Activated T-helper 17 cell treated with anti-CD3 and anti-CD28 coated beads, Interleukin-2, amount 50 U/mL, for 72 hours (primary cell): ENCODE measurements around the gene ZNF287. TPM values are rescaled to one million over a fixed set of nuclear protein-coding genes. Genes with fewer than 3 reads are reported as not detected.
"Not testable (repeated sequence)": the region's sequence is repeated elsewhere in the genome, so short reads cannot be mapped to it uniquely, and the experiment has no call there.

Source experiments
- ATAC-seq: fragments of 150-1000 bp; cut with Tn5 transposase; replicated peaks from 2 replicates; pipeline ENCODE4 v1.10.0; 2021; ENCODE audit warnings: mild to moderate bottlenecking, moderate library complexity
- H3K27ac Mint-ChIP-seq: one replicate; pipeline ENCODE4 v1.8.0; 2022; ENCODE audit warnings: mixed read lengths
- H3K27me3 Mint-ChIP-seq: one replicate; pipeline ENCODE4 v1.8.0; 2022; ENCODE audit warnings: mixed read lengths
- H3K36me3 Mint-ChIP-seq: one replicate; pipeline ENCODE4 v1.8.0; 2022; ENCODE audit warnings: low read depth, mild to moderate bottlenecking, mixed read lengths
- H3K4me1 Mint-ChIP-seq: one replicate; pipeline ENCODE4 v1.8.0; 2022; ENCODE audit warnings: mixed read lengths
- H3K4me3 Mint-ChIP-seq: one replicate; pipeline ENCODE4 v1.8.0; 2022; ENCODE audit warnings: mild to moderate bottlenecking, mixed read lengths
- H3K9me3 Mint-ChIP-seq: one replicate; pipeline ENCODE4 v1.8.0; 2022; ENCODE audit warnings: mixed read lengths
- total RNA-seq, 2 donors: library from RNA; stranded (reverse); gene quantifications; one replicate each; pipeline ENCODE4 v1.2.3, GENCODE V29; 2022

ZNF287 gene
- total RNA-seq, 2 donors from 2014 or later: 3.3 to 6.3 TPM

DNA sequence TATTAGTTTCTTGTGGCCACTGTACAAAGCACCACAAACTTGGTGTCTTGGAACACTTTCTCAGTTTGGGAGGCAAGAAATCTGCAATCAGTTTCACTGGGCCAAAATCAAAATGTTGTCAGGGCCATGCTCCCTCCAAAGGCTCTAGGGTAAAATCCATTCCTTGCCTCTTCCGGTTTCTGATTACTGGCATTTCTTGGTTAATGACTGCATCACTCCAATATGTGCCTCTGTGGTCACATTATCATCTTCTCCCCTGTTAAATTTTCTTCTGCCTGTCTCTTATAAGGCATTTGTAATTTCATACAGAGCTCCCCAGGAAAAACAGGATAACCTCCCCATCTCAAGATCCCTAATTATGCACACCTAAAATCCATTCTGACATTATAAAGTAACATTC lies 34.8 kb downstream of the ZNF287 start:
- no peak overlapping the region for H3K4me3 Mint-ChIP-seq
- no peaks in the 10 kb centered on the region for H3K4me1 Mint-ChIP-seq
- H3K36me3 Mint-ChIP-seq: peaks cover 7% of the 10 kb centered on the region
- ATAC-seq: no peak
- H3K9me3 Mint-ChIP-seq: no peaks in the 10 kb centered on the region
- H3K27ac Mint-ChIP-seq: no peak overlapping the region
- H3K27me3 Mint-ChIP-seq: peaks cover 6% of the 10 kb centered on the region

DNA sequence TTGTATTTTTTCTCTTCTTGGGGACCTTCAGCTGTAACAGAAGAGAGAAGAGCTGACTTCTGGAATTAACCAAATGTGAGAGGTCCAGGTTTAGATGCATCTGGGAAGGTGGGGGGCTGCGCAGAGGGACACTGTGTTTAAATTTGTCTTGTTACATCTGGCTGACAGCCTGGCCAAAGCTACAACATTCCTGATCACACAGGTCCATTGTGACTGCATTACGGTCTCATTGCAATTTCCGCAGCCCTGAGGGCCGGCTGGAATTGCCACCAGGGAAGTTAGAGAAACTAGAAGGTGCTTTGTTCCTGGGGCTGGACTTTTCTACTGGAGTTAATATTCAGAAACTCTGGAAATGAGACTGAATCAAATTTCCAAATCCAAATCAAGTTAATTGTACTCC lies 39.1 kb downstream of the ZNF287 start:
- Mint-ChIP-seq H3K36me3 (no peaks in the 10 kb centered on the region), H3K9me3 (no peaks in the 10 kb centered on the region), H3K27ac (no peak overlapping the region), H3K27me3 (peaks cover 22% of the 10 kb centered on the region), H3K4me1 (no peaks in the 10 kb centered on the region), H3K4me3 (no peak overlapping the region)
- ATAC-seq: no peak

DNA sequence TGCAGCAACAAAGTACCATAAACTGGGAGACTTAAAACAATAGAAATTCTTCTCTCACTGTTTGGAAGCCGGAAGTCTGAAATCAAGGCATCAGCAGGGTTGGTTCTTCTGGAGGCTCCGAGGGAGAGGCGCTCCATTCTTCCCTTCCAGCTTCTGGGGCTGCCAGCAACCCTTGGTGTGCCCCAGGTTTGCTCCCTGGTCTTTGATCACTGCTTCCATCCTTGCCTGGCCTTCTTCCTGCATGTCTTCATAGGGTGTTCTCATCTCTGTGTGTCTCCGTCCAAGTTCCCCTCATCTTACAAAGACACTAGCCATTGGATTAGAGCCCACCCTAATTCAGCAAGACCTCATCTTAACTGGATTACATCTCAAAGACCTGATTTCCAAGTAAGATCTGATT lies 41.7 kb downstream of the ZNF287 start:
- Mint-ChIP-seq H3K9me3 (no peaks in the 10 kb centered on the region), H3K4me1 (no peaks in the 10 kb centered on the region), H3K36me3 (no peaks in the 10 kb centered on the region), H3K27ac (no peak overlapping the region), H3K27me3 (peaks cover 22% of the 10 kb centered on the region), H3K4me3 (no peak overlapping the region)
- ATAC-seq: no peak

DNA sequence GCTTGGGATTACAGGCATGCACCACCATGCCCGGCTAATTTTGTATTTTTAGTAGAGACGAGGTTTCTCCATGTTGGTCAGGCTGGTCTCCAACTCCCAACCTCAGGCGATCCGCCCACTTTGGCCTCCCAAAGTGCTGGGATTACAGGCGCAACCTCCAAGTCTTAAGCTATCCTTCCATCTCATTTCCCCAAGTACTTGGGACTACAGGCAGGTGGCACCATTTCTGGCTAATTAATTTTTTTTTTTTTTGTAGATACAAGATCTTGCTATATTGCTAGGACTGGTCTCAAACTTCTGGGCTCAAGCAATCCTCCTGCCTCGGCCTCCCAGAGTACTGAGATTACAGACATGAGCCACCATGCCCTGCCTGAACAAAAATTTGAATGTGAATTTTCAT lies 43.4 kb downstream of the ZNF287 start:
- peaks cover 20% of the 10 kb centered on the region for H3K27me3 Mint-ChIP-seq
- H3K27ac Mint-ChIP-seq, H3K4me1 Mint-ChIP-seq, H3K4me3 Mint-ChIP-seq, H3K36me3 Mint-ChIP-seq, H3K9me3 Mint-ChIP-seq, ATAC-seq: not testable (repeated sequence)

DNA sequence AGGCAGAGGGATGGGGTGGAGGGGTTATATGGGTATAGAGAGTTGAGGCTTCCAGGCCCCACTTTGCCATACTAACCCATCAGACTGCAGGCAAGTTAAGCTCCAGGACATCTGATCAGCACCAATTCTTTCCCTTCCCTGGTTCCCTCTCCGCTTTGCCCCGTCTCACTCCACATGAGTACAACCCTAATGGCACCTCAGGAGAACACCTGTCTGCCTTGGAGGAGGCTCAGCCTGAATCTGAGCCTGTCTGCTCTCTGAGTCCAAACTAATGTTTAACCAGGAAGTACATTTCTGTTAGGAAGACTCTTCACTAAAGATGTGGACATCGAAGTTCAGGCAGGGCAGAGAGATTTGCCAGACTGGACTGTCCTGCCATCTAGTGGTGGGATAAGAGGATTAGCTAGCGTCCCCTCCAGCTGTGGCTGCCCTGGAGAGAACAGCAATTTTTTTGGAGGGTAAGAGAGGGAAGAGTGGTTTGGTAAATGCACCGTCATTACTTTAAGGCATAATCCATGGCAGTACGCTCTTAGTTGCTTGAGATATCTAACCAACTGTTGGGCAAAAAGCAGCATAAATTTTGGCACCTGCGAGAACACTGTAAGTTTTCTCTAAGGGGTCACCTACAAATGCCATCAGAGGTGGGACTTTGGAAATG lies 47.8 kb downstream of the ZNF287 start:
- peaks cover 25% of the 10 kb centered on the region for H3K27me3 Mint-ChIP-seq
- H3K9me3 Mint-ChIP-seq: no peaks in the 10 kb centered on the region
- H3K27ac Mint-ChIP-seq: no peak overlapping the region
- ATAC-seq: peak; percentile 92
- H3K4me1 Mint-ChIP-seq: no peaks in the 10 kb centered on the region
- no peak overlapping the region for H3K4me3 Mint-ChIP-seq
- H3K36me3 Mint-ChIP-seq: no peaks in the 10 kb centered on the region

DNA sequence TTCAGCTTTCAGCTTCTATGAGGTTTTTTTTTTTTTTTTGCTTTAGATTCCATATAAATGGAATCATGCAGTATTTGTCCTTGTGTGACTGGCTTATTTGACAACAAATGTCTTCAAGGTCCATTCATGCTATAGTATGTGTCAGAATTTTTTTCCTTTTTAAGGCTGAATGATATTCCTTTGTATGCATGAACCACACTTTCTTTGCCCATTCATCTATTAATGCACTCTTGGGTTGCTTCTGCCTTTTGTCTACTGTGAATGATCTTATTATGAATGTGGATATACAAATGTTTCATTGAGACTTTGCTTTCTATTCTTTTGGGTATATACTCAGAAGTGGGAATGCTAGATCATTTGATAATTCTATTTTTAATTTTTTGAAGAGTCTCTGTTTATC lies 50.0 kb downstream of the ZNF287 start:
- H3K4me3 Mint-ChIP-seq: no peak overlapping the region
- H3K27ac Mint-ChIP-seq: no peak overlapping the region
- no peaks in the 10 kb centered on the region for H3K4me1 Mint-ChIP-seq
- no peaks in the 10 kb centered on the region for H3K36me3 Mint-ChIP-seq
- no peaks in the 10 kb centered on the region for H3K9me3 Mint-ChIP-seq
- peaks cover 23% of the 10 kb centered on the region for H3K27me3 Mint-ChIP-seq
- no peak for ATAC-seq

DNA sequence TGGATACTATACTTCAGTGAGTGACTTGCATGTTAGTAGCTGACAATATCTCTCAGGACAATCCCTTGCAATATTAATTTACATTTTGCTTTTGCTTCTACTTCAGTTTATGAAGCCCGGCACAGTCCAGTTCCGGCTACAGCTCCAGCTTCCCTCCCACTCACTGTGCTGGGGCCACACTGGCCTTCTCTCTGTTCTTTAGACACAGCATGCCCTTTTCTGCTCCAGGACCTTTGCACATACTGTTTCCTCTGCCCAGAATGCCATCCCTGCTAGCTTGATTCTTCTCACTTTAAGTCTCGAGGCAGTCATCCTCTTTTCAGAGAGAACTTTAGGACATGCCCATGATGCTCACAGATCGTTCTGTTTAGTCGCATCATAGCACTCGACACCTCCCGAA lies 51.5 kb downstream of the ZNF287 start:
- no peak for ATAC-seq
- peaks cover 23% of the 10 kb centered on the region for H3K27me3 Mint-ChIP-seq
- no peaks in the 10 kb centered on the region for H3K4me1 Mint-ChIP-seq
- H3K36me3 Mint-ChIP-seq: no peaks in the 10 kb centered on the region
- H3K4me3 Mint-ChIP-seq: no peak overlapping the region
- H3K9me3 Mint-ChIP-seq: no peaks in the 10 kb centered on the region
- no peak overlapping the region for H3K27ac Mint-ChIP-seq

DNA sequence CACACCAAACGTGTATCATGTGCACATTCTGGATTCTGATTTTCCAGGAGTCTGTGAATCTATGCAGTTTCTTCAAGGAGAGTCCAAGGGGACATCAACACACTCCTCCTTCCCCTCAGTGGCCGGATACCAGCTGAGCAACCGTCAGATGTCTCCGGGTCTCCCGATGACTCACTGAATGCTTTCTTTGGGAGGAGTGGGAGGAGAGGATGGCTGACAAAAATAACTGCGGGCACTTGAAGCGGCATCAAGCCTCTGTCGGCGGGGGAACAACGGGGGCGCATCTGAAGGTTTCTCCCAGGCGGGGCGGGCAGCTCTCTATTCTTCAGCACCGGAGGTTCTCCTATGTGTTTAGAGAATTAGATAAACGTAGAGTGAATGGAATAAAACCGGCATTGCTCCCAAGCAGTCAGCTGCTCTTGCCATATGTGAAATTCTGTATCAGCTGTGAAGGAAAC lies 52.4 kb downstream of the ZNF287 start:
- Mint-ChIP-seq H3K4me3 (no peak overlapping the region), H3K9me3 (no peaks in the 10 kb centered on the region), H3K27me3 (peaks cover 23% of the 10 kb centered on the region), H3K27ac (no peak overlapping the region), H3K36me3 (no peaks in the 10 kb centered on the region), H3K4me1 (no peaks in the 10 kb centered on the region)
- no peak for ATAC-seq

DNA sequence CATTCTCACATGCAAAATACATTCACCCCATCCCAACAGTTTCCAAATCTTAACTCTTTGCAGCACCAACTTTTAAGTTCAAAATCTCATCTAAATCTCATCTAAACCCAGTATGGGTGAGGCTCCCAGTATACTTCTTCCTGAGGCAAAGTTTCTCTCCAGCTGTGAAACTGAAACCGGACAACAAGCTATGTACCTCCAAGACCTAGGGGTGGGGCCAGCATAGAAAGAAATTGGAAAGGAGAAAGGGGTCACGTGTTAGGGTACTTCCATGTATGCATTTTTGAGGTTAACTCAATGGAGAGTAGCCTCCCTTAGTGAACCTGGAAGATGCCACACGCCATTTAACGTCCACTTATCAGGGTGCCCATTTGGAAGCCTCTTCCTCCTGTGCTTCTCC lies 53.1 kb downstream of the ZNF287 start:
- no peaks in the 10 kb centered on the region for H3K4me1 Mint-ChIP-seq
- ATAC-seq: no peak
- peaks cover 18% of the 10 kb centered on the region for H3K27me3 Mint-ChIP-seq
- H3K36me3 Mint-ChIP-seq: no peaks in the 10 kb centered on the region
- H3K27ac Mint-ChIP-seq: no peak overlapping the region
- H3K4me3 Mint-ChIP-seq: no peak overlapping the region
- no peaks in the 10 kb centered on the region for H3K9me3 Mint-ChIP-seq

DNA sequence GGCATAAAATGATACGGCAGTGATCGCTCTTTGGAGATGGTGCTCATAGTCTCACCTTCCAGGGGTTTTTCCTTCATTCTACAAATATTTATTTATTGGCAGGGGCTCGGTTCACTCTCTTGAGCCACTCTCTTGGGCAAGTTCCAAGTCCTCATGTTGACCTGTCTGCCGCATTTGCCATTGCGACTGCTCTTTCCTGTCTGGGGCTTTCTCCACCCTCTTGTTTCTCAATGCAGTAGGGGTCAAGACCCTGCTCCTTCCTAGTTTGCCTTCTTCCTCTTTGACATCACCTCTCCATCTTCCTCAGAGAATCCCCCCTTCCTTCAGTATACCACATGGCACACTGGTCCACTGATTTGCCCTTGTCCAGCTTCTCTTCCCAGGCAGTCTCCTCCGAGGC lies 55.1 kb downstream of the ZNF287 start:
- no peak for ATAC-seq
- no peaks in the 10 kb centered on the region for H3K36me3 Mint-ChIP-seq

DNA sequence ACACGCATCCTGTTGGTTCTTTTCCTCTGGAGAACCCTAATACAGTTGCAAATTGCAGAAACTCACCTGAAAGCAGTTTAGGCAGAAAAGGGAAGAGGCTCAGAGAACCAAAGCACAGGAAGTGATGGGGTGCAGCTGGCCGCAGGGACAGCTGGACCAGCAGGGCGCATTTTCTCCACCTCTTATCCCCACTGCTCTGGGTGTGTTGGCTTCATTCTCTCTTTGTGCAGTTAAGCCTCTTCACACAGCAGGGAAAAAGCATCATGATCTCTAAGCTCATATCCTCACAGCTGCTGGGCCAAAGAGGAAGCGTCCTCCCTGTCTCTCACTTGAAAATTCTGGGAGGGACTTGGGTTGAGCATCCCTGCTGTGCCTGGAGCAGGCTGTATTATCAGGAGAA lies 57.0 kb downstream of the ZNF287 start:
- H3K27me3 Mint-ChIP-seq: peaks cover 7% of the 10 kb centered on the region
- no peak overlapping the region for H3K27ac Mint-ChIP-seq
- no peaks in the 10 kb centered on the region for H3K4me1 Mint-ChIP-seq
- ATAC-seq: no peak
- H3K9me3 Mint-ChIP-seq: no peaks in the 10 kb centered on the region
- H3K4me3 Mint-ChIP-seq: no peak overlapping the region
- no peaks in the 10 kb centered on the region for H3K36me3 Mint-ChIP-seq

More for the DNA sequence above, 55.1 kb downstream of the ZNF287 start:
- no peaks in the 10 kb centered on the region for H3K4me1 Mint-ChIP-seq
- no peaks in the 10 kb centered on the region for H3K9me3 Mint-ChIP-seq
- no peak overlapping the region for H3K27ac Mint-ChIP-seq
- H3K27me3 Mint-ChIP-seq: peaks cover 17% of the 10 kb centered on the region
- H3K4me3 Mint-ChIP-seq: no peak overlapping the region

DNA sequence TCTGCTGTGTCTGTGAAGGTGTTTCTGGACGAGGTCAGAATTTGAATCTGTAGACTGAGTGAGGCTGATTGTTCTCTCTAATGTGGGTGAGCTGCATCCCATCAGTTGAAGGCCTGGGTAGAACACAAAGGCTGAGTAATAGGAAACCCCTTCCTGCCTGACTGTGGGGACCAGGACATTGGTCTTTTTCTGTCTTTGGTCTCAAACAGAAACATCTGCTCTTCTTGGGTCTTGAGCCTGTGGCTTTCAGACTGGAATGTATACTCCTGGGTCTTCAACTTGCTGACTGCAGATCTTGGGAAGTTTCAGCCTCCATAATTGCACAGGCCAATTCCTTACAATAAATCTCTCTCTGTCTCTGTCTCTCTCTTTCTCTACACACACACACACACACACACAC lies 57.4 kb downstream of the ZNF287 start:
- no peak for ATAC-seq
- no peak overlapping the region for H3K4me3 Mint-ChIP-seq
- H3K36me3 Mint-ChIP-seq: no peaks in the 10 kb centered on the region
- no peaks in the 10 kb centered on the region for H3K4me1 Mint-ChIP-seq
- H3K9me3 Mint-ChIP-seq: no peaks in the 10 kb centered on the region
- peaks cover 6% of the 10 kb centered on the region for H3K27me3 Mint-ChIP-seq
- no peak overlapping the region for H3K27ac Mint-ChIP-seq

DNA sequence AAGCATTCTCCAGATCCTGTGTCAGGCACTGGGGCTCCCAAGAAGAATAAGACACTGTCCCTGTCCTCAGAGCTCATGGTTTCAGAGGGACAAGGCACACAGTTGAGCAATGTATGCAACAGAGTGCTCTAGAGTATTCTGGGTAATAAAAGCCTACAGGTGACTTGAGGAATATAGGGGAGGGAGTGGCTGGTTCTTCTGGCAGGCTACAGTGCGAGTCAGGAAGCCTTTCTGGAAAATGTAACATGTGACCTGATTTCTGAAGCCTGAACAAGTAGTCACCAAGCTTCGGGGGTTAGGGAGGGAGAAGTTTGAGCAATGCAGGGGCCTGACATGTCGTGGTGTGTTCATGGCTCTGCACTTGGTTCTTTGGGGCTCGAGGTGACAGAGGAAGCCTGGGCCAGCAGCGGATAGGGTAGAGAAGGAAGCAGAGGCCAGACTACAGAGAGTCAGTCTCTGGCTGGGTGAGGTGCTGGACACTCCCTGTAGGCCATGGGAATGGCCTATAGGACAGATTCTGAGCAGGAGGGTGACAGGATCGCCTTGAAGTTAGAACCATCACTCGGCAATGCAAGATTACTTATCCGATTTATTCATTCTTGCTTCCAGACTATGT lies 61.0 kb downstream of the ZNF287 start:
- Mint-ChIP-seq H3K4me3 (no peak overlapping the region), H3K27ac (no peak overlapping the region), H3K4me1 (no peaks in the 10 kb centered on the region), H3K27me3 (no peaks in the 10 kb centered on the region), H3K36me3 (no peaks in the 10 kb centered on the region), H3K9me3 (no peaks in the 10 kb centered on the region)
- ATAC-seq: no peak

DNA sequence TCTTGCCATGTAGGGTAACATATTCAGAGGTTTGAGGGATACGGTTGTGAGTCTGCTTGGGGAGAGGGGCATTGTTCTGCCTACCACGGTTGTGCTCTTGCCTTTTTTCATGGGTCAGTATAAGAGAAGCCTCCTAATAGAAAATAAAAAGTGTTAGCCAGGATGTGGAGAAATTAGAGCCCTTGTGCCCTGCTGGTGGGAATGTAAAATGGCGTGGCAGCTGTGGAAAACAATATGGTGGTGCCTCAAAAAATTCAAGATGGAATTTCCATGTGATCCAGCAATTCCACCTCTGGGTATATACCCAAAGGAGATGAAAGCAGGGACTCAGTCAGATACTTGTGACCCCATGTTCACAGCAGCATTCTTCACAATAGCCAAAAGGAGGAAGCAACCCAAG lies 62.8 kb downstream of the ZNF287 start:
- Mint-ChIP-seq H3K4me3 (no peak overlapping the region), H3K36me3 (no peaks in the 10 kb centered on the region), H3K27ac (no peak overlapping the region), H3K9me3 (no peaks in the 10 kb centered on the region), H3K4me1 (no peaks in the 10 kb centered on the region), H3K27me3 (no peaks in the 10 kb centered on the region)
- ATAC-seq: no peak

DNA sequence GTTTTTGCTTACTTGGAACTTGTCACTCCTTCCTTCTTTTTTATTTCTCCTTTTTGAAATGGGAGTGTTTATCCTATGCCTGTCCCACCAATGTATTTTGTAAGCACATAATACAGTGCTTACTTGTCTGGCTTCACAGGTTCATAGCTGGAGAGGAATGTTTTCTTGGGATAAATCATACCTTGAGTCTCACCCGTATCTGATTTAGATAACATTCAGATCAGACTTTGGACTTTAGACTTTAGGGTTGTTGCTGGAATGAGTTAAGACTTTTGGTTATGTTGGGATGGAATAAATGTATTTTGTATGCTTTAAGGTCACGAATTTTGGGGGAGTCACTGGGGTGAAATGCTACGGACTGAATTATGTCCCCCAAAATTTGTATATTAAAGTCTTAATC lies 64.0 kb downstream of the ZNF287 start:
- Mint-ChIP-seq H3K4me1 (no peaks in the 10 kb centered on the region), H3K4me3 (no peak overlapping the region), H3K36me3 (no peaks in the 10 kb centered on the region), H3K27ac (no peak overlapping the region), H3K27me3 (no peaks in the 10 kb centered on the region), H3K9me3 (no peaks in the 10 kb centered on the region)
- no peak for ATAC-seq
